NCI-H1436 treated with DMSO at 0.1 percent for 48 hours (cell line): Measurements from ENCODE around the gene AHDC1.

ENCODE experiments used
- DNase-seq: peaks from one replicate; lab custom pipeline; 2025; lab: John Stamatoyannopoulos, UW

Gene AHDC1

GRCh38 chr1:27584453-27584852 is 19.5 kb downstream of the AHDC1 start:
- no peak for DNase-seq

- no peak for DNase-seq
Measured at GRCh38 chr1:27583479-27583878, 20.5 kb downstream of the AHDC1 start.

DNA sequence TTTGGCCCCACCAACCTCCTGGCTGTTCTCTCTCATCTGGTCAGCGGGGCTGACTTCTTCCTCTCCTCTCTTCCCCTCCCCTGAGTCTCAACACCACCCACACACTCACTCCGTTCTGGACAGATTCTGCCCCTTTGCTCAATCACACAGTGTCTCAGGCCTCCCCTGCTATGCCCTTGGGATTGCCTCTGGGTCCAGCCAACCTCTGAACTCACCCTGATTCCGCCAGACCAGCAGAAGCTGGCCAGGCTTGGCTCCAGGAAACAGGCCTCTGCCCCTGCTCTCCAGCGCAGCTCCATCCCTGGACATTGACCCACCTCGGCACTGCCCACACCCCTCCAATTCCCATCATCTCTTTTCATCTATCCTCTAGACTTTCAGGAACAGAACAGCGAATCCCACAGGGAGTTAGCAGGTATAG is 22.1 kb downstream of the AHDC1 start:
- no peak for DNase-seq

DNA sequence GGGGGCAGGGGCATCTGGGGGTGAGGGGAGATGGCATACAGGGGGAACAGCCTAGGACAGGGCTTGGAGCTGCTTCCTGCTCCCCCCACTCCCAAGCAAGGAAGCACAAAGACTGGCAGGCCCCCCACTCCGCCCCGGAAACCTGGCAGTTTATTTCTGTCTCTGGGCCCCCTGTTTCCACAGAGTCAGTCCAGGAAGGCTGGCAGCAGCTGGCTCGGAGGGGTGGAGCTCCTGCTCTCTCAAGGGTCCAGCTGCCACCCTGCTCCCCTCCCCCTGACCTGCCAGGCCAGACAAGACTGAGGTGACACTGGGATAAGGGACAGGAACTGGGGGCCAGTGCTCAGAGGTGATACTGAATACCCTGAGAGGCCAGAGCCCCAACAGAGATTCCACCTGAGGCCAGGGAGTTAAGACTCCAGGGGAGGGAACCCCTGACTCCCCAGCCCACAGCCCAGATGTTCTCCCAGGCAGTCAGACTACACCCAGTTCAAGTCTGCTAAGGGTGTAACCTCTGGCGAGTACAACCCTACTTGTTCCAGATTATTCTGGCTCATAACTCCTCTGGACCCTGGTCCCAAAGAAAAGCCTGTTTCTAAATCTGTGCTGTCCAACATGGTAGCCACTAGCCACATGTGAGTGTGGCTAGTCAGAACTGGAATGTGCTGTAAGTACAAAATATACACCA is 26.3 kb downstream of the AHDC1 start:
- DNase-seq, result no peak

DNA sequence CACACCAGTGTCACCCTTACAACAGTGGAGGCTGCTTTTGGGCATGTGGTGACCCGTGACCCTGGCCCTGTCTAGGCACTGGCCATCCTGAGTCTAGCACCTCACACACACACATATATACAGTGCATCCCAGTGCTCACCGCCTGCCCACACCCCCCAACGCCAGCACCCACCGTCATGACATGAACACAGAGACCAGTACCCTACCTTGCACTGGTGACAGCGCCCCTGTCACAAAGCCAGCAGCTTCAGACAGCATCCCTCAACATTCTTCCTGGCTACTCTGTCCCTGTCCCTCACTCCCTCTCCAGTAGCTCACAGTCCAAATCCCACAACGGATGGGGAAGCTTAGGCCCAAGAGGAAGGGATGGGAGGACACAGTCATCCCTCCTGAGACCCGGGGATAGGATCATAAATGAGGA is 27.1 kb downstream of the AHDC1 start:
- DNase-seq, result no peak

DNA sequence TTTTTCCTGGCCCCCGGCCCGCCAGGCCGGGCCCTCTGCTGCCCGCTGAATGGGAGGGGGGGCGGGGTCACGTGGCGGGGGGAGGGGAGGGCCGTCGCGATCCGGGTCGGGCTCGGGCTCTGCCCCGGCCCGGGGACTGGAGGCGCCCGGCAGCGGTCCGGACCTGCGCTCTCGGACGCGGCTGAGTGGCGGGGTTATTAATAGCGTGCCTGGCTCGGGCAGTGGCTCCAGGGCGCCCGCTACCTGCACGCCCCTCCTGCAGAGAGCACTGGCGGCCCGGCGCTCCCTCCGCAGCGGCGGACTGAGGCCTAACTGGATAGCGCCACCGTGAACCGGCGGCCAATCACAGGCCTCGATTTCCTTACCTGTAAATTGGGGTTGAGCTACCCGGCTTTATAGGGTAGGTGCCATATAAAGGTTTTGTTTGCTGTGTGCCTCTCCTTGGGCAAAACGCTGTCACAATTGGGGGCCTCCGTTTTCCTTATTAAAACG is 28.1 kb downstream of the AHDC1 start:
- DNase-seq, result no peak

DNA sequence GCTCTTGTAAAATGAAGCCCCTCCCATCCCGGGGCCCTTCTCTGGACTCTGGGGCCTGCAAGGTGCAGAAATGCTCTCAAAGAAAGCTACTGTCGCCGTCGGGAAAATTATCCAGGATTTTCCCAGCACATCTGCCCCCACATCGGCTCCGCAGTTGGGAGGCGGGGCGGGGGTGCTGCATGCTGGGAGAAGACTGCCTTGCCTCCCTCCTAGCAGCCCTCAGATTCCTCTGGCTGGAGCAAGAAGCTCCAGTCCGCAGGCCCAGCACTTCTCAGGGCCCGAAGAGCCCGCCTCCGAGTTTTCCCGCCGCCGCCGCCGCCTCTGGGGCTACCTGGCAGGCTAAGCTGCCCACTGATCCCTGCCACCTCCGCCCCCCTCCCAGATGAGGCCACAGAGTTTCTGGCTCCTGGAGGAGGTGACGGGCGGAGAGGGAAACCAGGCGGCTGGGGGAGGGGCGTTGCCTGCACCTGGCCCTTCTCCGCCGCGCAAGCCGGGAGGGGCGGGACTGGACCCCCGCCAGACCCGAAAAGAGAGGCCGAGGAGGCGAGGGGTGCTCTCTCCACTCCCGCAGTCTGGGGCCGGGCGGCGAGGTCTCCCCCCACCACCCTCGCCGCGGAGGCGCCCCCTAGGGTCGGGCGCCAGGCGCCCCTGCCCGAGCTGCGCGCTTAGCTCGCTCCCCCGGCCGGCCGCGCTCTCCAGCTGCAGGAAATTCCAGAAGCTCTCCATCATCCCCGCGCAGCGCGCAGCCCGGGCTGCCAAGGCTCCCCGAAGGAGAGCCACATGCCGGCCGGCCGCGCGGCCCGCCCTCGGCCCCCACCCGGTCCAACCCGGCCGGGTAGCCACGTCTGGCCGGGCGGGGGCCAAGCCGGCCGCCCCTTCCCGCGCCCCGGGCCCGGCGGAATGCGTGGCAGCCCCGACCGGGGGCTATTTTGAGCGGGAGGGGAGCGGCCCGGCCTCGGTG is 28.8 kb downstream of the AHDC1 start:
- no peak for DNase-seq

GRCh38 chr1:27574001-27574781 is 29.8 kb downstream of the AHDC1 start:
- no peak for DNase-seq

DNA sequence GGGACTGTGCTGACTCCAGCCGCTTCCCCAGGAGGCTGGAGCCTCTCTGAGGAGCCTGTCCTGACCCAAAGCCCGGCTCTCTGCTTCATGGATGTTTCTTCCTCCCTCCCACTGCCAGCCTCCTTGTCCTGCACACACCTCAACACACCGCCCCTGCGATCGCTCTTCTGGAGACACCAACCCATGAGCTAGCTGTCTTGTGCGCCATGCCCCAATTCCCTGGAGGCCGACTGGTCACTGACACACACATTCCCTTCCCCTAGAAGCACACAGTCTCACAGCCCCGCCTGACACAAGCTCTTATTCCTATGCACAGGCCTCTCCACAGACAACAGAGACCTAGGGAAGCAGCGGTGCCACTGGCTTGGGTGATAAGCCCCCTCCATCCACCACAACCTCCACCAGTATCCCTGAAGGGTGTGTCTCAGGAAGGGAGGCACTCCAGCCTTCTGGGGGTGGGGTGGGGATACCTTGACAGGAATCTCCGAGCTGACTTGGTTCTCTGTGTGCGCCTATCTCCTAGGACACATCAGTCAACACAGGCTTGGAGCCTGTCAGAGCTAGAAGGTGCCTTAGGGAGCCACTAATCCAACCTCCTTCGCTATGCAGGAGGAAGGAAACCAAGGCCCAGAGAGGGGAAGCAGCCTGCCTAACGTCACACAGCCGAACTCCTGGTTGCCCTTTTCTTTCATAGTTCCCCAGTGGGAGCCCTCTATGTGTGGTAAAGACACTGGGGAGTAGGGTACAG is 31.1 kb downstream of the AHDC1 start:
- DNase-seq, result no peak

GRCh38 chr1:27572019-27572678 is 31.8 kb downstream of the AHDC1 start:
- no peak for DNase-seq

- no peak for DNase-seq
Measured at GRCh38 chr1:27571439-27572018, 32.4 kb downstream of the AHDC1 start.

- DNase-seq, result no peak
Measured at GRCh38 chr1:27570784-27571183, 33.2 kb downstream of the AHDC1 start.

DNA sequence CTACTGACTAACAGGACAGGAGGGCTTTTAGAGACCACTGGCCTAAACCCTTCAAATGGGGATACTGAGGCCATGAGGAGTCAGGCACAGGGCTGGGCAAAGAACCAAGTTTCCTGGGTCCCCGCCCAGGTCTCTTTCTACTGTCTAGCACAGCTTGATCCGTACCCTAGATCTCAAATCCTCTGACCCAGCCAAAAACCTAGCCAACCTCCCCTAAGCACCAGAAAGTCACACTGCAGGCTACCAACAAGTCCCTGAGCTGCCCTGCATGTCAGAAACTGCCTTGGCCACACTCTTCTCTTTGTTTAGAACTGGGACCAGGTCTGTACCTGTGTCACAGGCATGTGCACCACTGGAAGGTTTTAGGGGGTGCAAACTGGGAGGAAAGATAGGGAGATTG is 33.6 kb downstream of the AHDC1 start:
- DNase-seq, result no peak

DNA sequence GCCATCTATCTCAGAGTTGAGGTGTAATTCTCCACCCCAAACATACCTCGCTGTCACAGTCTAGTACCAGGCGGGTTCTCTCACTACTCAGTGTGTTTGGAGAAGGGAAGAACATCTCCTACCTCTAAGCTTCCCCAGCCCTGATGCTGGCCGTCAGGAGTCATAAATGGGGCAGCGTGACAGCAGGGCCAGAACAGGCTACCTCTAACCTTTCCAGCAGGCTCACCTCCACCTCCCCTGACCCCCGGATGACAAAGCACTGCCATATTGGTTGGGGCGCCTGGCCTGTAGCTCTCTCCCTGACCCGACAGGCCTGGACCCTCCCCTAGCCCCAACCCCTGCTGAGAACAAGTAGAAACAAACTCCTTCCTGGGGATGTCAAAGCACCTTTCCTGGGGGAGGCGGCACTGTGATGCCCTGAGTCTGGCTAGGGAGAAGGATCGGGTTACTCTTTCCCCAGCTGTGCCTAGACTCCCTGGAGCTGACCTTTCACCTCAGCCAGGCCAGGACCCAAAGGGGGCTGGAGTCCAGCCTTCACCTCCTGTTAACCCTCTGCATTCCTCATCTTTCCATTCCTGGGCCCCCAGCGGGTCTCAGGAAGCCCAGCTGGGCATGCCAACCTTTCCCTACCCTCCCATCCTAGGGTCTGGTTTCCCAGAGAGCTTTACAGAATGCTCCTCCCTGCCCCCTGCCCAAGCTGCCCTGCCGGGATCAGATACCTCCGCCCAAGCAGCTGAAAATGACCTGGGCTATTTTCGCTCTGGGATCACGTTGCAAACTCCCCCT is 34.2 kb downstream of the AHDC1 start:
- DNase-seq, result no peak

DNA sequence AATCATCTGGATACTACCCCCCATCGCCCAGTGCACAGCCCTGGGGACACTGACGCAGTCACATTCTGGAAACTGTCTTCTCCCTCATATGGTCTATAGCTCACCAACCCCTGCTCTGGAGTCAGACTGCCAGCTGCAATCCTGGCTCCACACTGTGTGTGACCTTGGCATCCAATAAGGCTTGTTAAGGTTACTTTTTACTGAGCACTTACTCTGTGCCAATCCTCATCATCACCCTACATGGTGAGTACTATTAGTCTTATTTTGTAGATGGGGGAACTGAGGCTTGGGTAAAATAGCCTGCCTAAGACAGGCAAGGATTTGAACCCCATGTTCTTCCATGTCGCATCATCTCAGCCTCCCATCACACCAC is 34.9 kb downstream of the AHDC1 start:
- no peak for DNase-seq

- DNase-seq, result peak; percentile 62
Measured at GRCh38 chr1:27568300-27569087, 35.5 kb downstream of the AHDC1 start.

GRCh38 chr1:27567971-27568299 is 36.0 kb downstream of the AHDC1 start:
- DNase-seq, result no peak

GRCh38 chr1:27567146-27567526 is 36.8 kb downstream of the AHDC1 start:
- no peak for DNase-seq

- DNase-seq, result no peak
Measured at GRCh38 chr1:27566462-27567145, 37.3 kb downstream of the AHDC1 start.
